Fibroblast of pulmonary artery (primary cell): Measurements from ENCODE around the gene ACSM5.

Experiments used
- DNase-seq: peaks from one replicate; pipeline ENCODE4 v3.0.0-alpha.2; 2010; ENCODE audit warnings: low read depth
- H3K4me3 ChIP-seq: replicated peaks from 2 replicates; pipeline ENCODE4 v1.5.1; 2011; ENCODE audit warnings: low read depth, mild to moderate bottlenecking, control low read depth, low read length, moderate library complexity
- CTCF ChIP-seq: IDR thresholded peaks from 2 replicates; pipeline ENCODE4 v1.5.1; 2011; ENCODE audit warnings: mild to moderate bottlenecking, control low read depth, low read length, inconsistent platforms; ENCODE audit errors: missing control alignments

The ACSM5 gene

GRCh38 chr16:20485408-20485807, 76.1 kb downstream of the ACSM5 start:
- no peak for DNase-seq
- no peak overlapping the region for H3K4me3 ChIP-seq
- no peak for TF ChIP-seq CTCF
